OCI-LY7 (cell line): ENCODE measurements around the gene PUM2. TPM values are rescaled to one million over a fixed set of nuclear protein-coding genes. Genes with fewer than 3 reads are reported as not detected.

Source experiments
- BruUV-seq: library from RNA; stranded (reverse); fragments of 400-500 nt; replicated peaks from 2 replicates; lab custom pipeline; 2021; lab: Mats Ljungman, UMichigan
- CTCF ChIA-PET: fragments of 300-600 bp; sonication (Branson Sonifier 250); formaldehyde crosslinking; loops from one replicate; lab custom pipeline; 2022; ENCODE audit warnings: antibody characterized with exemption; ENCODE audit not compliant: unreplicated experiment; lab: Charles Lee
- POLR2A ChIA-PET: fragments of 300-600 bp; sonication (Branson Sonifier 250); formaldehyde crosslinking; loops from one replicate; lab custom pipeline; 2022; ENCODE audit warnings: antibody characterized with exemption; lab: Charles Lee
- DNase-seq: peaks from one replicate; pipeline ENCODE4 v3.0.0-alpha.2; 2015; ENCODE audit warnings: low spot score
- H2AFZ ChIP-seq: fragments of 200-600 bp; sonication (generic), shearing (Covaris generic); 2 replicates; pipeline ENCODE4 v1.6.1; 2014; ENCODE audit warnings: mild to moderate bottlenecking, antibody characterized with exemption, low read length, moderate library complexity
- H3K27ac ChIP-seq: fragments of 200-600 bp; sonication (generic); 2 replicates; pipeline ENCODE4 v1.5.1; 2014; ENCODE audit warnings: mixed run types, low read depth, mild to moderate bottlenecking, moderate library complexity, low read length, inconsistent platforms; ENCODE audit not compliant: poor library complexity, severe bottlenecking
- H3K36me3 ChIP-seq: fragments of 200-600 bp; sonication (generic); 2 replicates; pipeline ENCODE4 v1.6.1; 2014; ENCODE audit warnings: mild to moderate bottlenecking, antibody characterized with exemption, low read length, moderate library complexity, mixed read lengths; ENCODE audit not compliant: insufficient read depth
- H3K4me1 ChIP-seq: fragments of 200-600 bp; sonication (generic); 2 replicates; pipeline ENCODE4 v1.5.1; 2014; ENCODE audit warnings: mild to moderate bottlenecking, low read length; ENCODE audit not compliant: insufficient read depth, poor library complexity, severe bottlenecking
- H3K4me2 ChIP-seq: fragments of 200-600 bp; sonication (generic); 2 replicates; pipeline ENCODE4 v1.6.1; 2014; ENCODE audit warnings: mild to moderate bottlenecking, low read length
- H3K4me3 ChIP-seq: fragments of 200-600 bp; sonication (generic); 2 replicates; pipeline ENCODE4 v1.5.1; 2014; ENCODE audit warnings: mild to moderate bottlenecking, low read depth, low read length; ENCODE audit not compliant: poor library complexity, severe bottlenecking
- H3K79me2 ChIP-seq: fragments of 200-600 bp; sonication (generic); 2 replicates; pipeline ENCODE4 v1.6.1; 2016; ENCODE audit warnings: low read depth, mild to moderate bottlenecking, low read length, moderate library complexity, mixed read lengths; ENCODE audit not compliant: insufficient read depth
- H3K9me2 ChIP-seq: fragments of 200-600 bp; sonication (generic); 2 replicates; pipeline ENCODE4 v1.6.1; 2016; ENCODE audit warnings: mild to moderate bottlenecking, low read length, mixed read lengths; ENCODE audit not compliant: insufficient read depth
- H3K9me3 ChIP-seq: fragments of 200-600 bp; sonication (generic); 2 replicates; pipeline ENCODE4 v1.6.1; 2014; ENCODE audit warnings: mild to moderate bottlenecking, mixed run types, low read length, mixed read lengths
- H4K20me1 ChIP-seq: fragments of 200-600 bp; sonication (generic); 2 replicates; pipeline ENCODE4 v1.6.1; 2014; ENCODE audit warnings: mild to moderate bottlenecking, antibody characterized with exemption, low read length, moderate library complexity, mixed read lengths; ENCODE audit not compliant: insufficient read depth
- CTCF ChIP-seq: fragments of 200-600 bp; sonication (generic); conservative IDR thresholded peaks from 2 replicates; pipeline ENCODE4 v1.5.1; 2014; ENCODE audit warnings: mild to moderate bottlenecking, antibody characterized with exemption, low read length, moderate library complexity, mixed read lengths
- EZH2phosphoT487 ChIP-seq: fragments of 200-600 bp; sonication (generic); IDR thresholded peaks from 2 replicates; pipeline ENCODE4 v1.6.1; 2018; ENCODE audit warnings: low read depth, borderline replicate concordance, mild to moderate bottlenecking, mixed run types, antibody characterized with exemption, low read length, moderate library complexity, mixed read lengths
- intact Hi-C: fragments of 100-400 bp; cut with micrococcal nuclease; formaldehyde crosslinking; loops from one replicate; pipeline ENCODE4 v1.10.0; 2022; ENCODE audit not compliant: unreplicated experiment
- total RNA-seq, 2 experiments: library from RNA; depleted of rRNA in 1 of 2; stranded (reverse); fragments of >200 nt in 1 of 2; shearing (Covaris generic) in 1 of 2; gene quantifications; 2 replicates each; pipeline ENCODE4 v1.2.3, GENCODE V29; 2014 to 2022

PUM2 gene
- total RNA-seq, 2 experiments from 2014 or later, result 48.2 to 122 TPM

GRCh38 chr2:20216130-20217025 is 134.3 kb downstream of the PUM2 start:
- no peaks in the 10 kb centered on the region for H3K36me3 ChIP-seq
- no peak for DNase-seq
- no peak overlapping the region for H2AFZ ChIP-seq
- H3K27ac ChIP-seq, result no peak overlapping the region
- no peak overlapping the region for H3K4me2 ChIP-seq
- no TSS peak for BruUV-seq
- H3K4me1 ChIP-seq, result peaks cover 26% of the 10 kb centered on the region
- H3K9me2 ChIP-seq, result no peaks in the 10 kb centered on the region
- no peaks in the 10 kb centered on the region for H3K79me2 ChIP-seq
- ChIA-PET CTCF (no interaction called here), POLR2A (interaction anchor here (0.7 kb wide), 1 partner anchor 593 kb away, joined by 3 read pairs; no protein-coding TSS in a partner anchor)
- no peaks in the 10 kb centered on the region for H4K20me1 ChIP-seq
- TF ChIP-seq EZH2phosphoT487 (no peak), CTCF (no peak)
- no peak overlapping the region for H3K4me3 ChIP-seq
- H3K9me3 ChIP-seq, result no peaks in the 10 kb centered on the region
- intact Hi-C loops, result no loop called here

GRCh38 chr2:20215183-20216040 is 135.2 kb downstream of the PUM2 start:
- H4K20me1 ChIP-seq, result no peaks in the 10 kb centered on the region
- no peak overlapping the region for H3K4me2 ChIP-seq
- no peaks in the 10 kb centered on the region for H3K9me2 ChIP-seq
- BruUV-seq, result no TSS peak
- H3K9me3 ChIP-seq, result no peaks in the 10 kb centered on the region
- peaks cover 26% of the 10 kb centered on the region for H3K4me1 ChIP-seq
- no peak for DNase-seq
- H3K4me3 ChIP-seq, result no peak overlapping the region
- intact Hi-C loops, result no loop called here
- ChIA-PET POLR2A (no interaction called here), CTCF (no interaction called here)
- no peak overlapping the region for H3K27ac ChIP-seq
- no peaks in the 10 kb centered on the region for H3K79me2 ChIP-seq
- TF ChIP-seq CTCF, result no peak
- TF ChIP-seq EZH2phosphoT487, result no peak
- no peaks in the 10 kb centered on the region for H3K36me3 ChIP-seq
- H2AFZ ChIP-seq, result no peak overlapping the region
